Astrocyte (in vitro differentiated cells and primary cell): ENCODE measurements around the gene ZBBX. TPM values are rescaled to one million over a fixed set of nuclear protein-coding genes. Genes with fewer than 3 reads are reported as not detected.

ENCODE experiments used
- DNase-seq: peaks from one replicate; pipeline ENCODE4 v3.0.0-alpha.2; 2010; ENCODE audit warnings: low read depth
- FAIRE-seq: peaks from 2 replicates; lab custom pipeline; 2011; peaks lifted over from hg19 to GRCh38; lab: Jason Lieb, UNC
- H2AFZ ChIP-seq: 2 replicates; pipeline ENCODE4 v1.6.0; 2012; ENCODE audit warnings: low read depth, low read length, inconsistent platforms
- H3K27ac ChIP-seq: 2 replicates; pipeline ENCODE4 v1.5.1; 2011; ENCODE audit warnings: low read depth, low read length, inconsistent platforms
- H3K27me3 ChIP-seq: 2 replicates; pipeline ENCODE4 v1.6.0; 2011; ENCODE audit warnings: low read length, inconsistent platforms; ENCODE audit not compliant: insufficient read depth
- H3K36me3 ChIP-seq: 2 replicates; pipeline ENCODE4 v1.5.1; 2011; ENCODE audit warnings: low read length, inconsistent platforms; ENCODE audit not compliant: insufficient read depth
- H3K4me1 ChIP-seq: 2 replicates; pipeline ENCODE4 v1.5.1; 2011; ENCODE audit warnings: low read length, inconsistent platforms; ENCODE audit not compliant: insufficient read depth
- H3K4me2 ChIP-seq: 2 replicates; pipeline ENCODE4 v1.6.0; 2012; ENCODE audit warnings: low read length, inconsistent platforms
- H3K4me3 ChIP-seq: 2 replicates; pipeline ENCODE4 v1.5.1; 2011; ENCODE audit warnings: low read depth, mild to moderate bottlenecking, low read length, inconsistent platforms; ENCODE audit not compliant: insufficient read depth
- H3K79me2 ChIP-seq: 2 replicates; pipeline ENCODE4 v1.6.0; 2012; ENCODE audit warnings: mild to moderate bottlenecking, low read length, inconsistent platforms; ENCODE audit not compliant: insufficient read depth
- H3K9ac ChIP-seq: 2 replicates; pipeline ENCODE4 v1.6.0; 2012; ENCODE audit warnings: mild to moderate bottlenecking, low read length, inconsistent platforms
- H3K9me3 ChIP-seq: 2 replicates; pipeline ENCODE4 v1.5.1; 2012; ENCODE audit warnings: low read depth, mild to moderate bottlenecking, low read length, inconsistent platforms; ENCODE audit not compliant: insufficient read depth
- H4K20me1 ChIP-seq: 2 replicates; pipeline ENCODE4 v1.6.0; 2012; ENCODE audit warnings: low read length, inconsistent platforms; ENCODE audit not compliant: insufficient read depth
- H3K27ac Mint-ChIP-seq: one replicate; pipeline ENCODE4 v1.8.0; 2021; ENCODE audit warnings: mild to moderate bottlenecking, mixed read lengths; ENCODE audit not compliant: unreplicated experiment
- H3K27me3 Mint-ChIP-seq: one replicate; pipeline ENCODE4 v1.8.0; 2021; ENCODE audit warnings: low read depth, mixed read lengths; ENCODE audit not compliant: unreplicated experiment
- H3K36me3 Mint-ChIP-seq: one replicate; pipeline ENCODE4 v1.8.0; 2021; ENCODE audit warnings: low read depth, mixed read lengths; ENCODE audit not compliant: unreplicated experiment
- H3K4me1 Mint-ChIP-seq: one replicate; pipeline ENCODE4 v1.8.0; 2021; ENCODE audit warnings: low read depth, mixed read lengths; ENCODE audit not compliant: unreplicated experiment
- H3K4me3 Mint-ChIP-seq: one replicate; pipeline ENCODE4 v1.8.0; 2021; ENCODE audit warnings: mild to moderate bottlenecking, moderate library complexity, mixed read lengths; ENCODE audit not compliant: unreplicated experiment
- H3K9me3 Mint-ChIP-seq: one replicate; pipeline ENCODE4 v1.8.0; 2021; ENCODE audit warnings: mild to moderate bottlenecking, mixed read lengths; ENCODE audit not compliant: unreplicated experiment
- EZH2 ChIP-seq: IDR thresholded peaks from 2 replicates; pipeline ENCODE4 v1.6.1; 2012; ENCODE audit warnings: mild to moderate bottlenecking, low read length, inconsistent platforms; ENCODE audit not compliant: insufficient read depth
- total RNA-seq: library from RNA; stranded (reverse); gene quantifications from 2 replicates; pipeline ENCODE4 v1.2.1, GENCODE V29; 2021
- TF ChIP-seq, protein P1 (sequence below): IDR thresholded peaks from 2 replicates; pipeline ENCODE4 v1.5.1; 2011; ENCODE audit warnings: low read depth, mild to moderate bottlenecking, inconsistent platforms, low read length, moderate library complexity; ENCODE audit not compliant: insufficient read depth

The ZBBX gene
- total RNA-seq, 1 donor from 2014 or later = 1.3 TPM

DNA sequence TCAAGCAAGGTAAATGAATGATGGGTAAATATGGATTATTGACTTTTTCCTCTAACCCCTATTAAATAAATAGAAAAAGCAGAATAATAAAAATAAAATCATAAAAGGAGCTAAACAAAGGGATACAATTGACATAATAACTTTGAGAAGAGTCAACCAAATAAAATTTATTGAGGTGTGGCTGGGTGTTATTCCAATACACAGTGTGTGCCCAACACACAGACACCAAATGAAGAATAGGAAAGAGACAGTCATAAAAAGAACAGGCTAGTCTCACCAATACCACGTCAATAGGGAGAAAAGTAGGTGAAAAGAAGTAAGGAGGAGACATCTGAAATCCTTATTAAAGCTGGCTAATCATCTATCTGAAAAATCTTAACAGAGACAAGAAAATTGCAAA, 127.1 kb downstream of the ZBBX start:
- no peaks in the 10 kb centered on the region for H3K27me3 ChIP-seq
- no peak overlapping the region for H3K27ac ChIP-seq
- H3K4me2 ChIP-seq = no peak overlapping the region
- no peaks in the 10 kb centered on the region for H4K20me1 ChIP-seq
- TF ChIP-seq, protein P1, sequence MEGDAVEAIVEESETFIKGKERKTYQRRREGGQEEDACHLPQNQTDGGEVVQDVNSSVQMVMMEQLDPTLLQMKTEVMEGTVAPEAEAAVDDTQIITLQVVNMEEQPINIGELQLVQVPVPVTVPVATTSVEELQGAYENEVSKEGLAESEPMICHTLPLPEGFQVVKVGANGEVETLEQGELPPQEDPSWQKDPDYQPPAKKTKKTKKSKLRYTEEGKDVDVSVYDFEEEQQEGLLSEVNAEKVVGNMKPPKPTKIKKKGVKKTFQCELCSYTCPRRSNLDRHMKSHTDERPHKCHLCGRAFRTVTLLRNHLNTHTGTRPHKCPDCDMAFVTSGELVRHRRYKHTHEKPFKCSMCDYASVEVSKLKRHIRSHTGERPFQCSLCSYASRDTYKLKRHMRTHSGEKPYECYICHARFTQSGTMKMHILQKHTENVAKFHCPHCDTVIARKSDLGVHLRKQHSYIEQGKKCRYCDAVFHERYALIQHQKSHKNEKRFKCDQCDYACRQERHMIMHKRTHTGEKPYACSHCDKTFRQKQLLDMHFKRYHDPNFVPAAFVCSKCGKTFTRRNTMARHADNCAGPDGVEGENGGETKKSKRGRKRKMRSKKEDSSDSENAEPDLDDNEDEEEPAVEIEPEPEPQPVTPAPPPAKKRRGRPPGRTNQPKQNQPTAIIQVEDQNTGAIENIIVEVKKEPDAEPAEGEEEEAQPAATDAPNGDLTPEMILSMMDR = no peak
- no peak for TF ChIP-seq EZH2
- no peaks in the 10 kb centered on the region for H3K36me3 ChIP-seq
- no peaks in the 10 kb centered on the region for H3K9me3 Mint-ChIP-seq
- no peak overlapping the region for H2AFZ ChIP-seq
- no peak overlapping the region for H3K4me3 Mint-ChIP-seq
- FAIRE-seq = no peak
- no peaks in the 10 kb centered on the region for H3K9me3 ChIP-seq
- no peak for DNase-seq
- H3K79me2 ChIP-seq = no peaks in the 10 kb centered on the region
- H3K36me3 Mint-ChIP-seq = no peaks in the 10 kb centered on the region
- no peaks in the 10 kb centered on the region for H3K4me1 ChIP-seq
- H3K4me1 Mint-ChIP-seq = no peaks in the 10 kb centered on the region
- no peak overlapping the region for H3K27ac Mint-ChIP-seq
- H3K9ac ChIP-seq = no peak overlapping the region
- no peak overlapping the region for H3K4me3 ChIP-seq
- no peaks in the 10 kb centered on the region for H3K27me3 Mint-ChIP-seq

DNA sequence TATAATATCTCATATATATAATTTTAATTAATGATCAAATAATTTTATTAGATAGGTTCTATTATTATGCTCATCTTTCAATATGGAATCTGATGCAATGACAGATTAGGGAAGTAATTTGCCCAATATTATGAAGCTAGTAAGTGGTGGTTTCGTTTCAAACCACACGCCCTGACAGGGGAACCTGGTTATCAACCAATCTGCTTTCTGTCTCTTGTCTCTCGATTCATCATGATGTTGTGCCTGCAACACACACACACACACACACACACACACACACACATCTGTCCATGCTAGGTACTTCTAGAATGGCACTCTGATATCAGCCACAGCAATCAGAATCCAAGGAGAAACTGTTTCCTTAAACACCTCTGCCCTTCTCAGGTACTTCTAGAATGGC, 128.4 kb downstream of the ZBBX start:
- Mint-ChIP-seq H3K9me3 (no peaks in the 10 kb centered on the region), H3K36me3 (no peaks in the 10 kb centered on the region), H3K4me1 (no peaks in the 10 kb centered on the region), H3K27me3 (peaks cover 2% of the 10 kb centered on the region), H3K27ac (no peak overlapping the region), H3K4me3 (no peak overlapping the region)
- no peaks in the 10 kb centered on the region for H3K27me3 ChIP-seq
- no peaks in the 10 kb centered on the region for H3K79me2 ChIP-seq
- no peak for DNase-seq
- no peaks in the 10 kb centered on the region for H3K9me3 ChIP-seq
- no peak overlapping the region for H3K4me2 ChIP-seq
- H4K20me1 ChIP-seq = no peaks in the 10 kb centered on the region
- FAIRE-seq = no peak
- H3K9ac ChIP-seq = no peak overlapping the region
- H2AFZ ChIP-seq = no peak overlapping the region
- no peak overlapping the region for H3K4me3 ChIP-seq
- no peaks in the 10 kb centered on the region for H3K4me1 ChIP-seq
- no peaks in the 10 kb centered on the region for H3K36me3 ChIP-seq
- TF ChIP-seq, protein P1 = no peak
- no peak for TF ChIP-seq EZH2
- H3K27ac ChIP-seq = no peak overlapping the region

DNA sequence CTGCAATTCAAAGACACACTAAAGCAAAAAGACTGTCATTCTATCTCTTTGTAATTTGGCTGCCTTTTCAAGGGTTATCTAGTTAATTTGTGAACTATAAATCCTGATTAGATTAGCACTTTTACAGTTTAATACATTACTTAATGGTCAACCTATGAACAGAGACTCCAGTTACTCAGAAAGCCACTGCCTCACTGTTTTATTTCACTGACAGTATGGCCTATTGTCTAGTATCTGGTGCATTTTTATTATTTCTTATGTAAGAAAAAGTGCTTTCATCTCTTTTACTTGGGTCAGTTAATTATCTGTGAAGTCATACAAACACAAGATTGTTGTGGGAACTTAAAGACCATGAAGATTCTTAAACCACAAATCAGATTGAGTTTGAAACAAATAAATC, 133.8 kb downstream of the ZBBX start:
- Mint-ChIP-seq H3K9me3 (no peaks in the 10 kb centered on the region), H3K27ac (no peak overlapping the region), H3K4me3 (no peak overlapping the region), H3K4me1 (no peaks in the 10 kb centered on the region), H3K27me3 (peaks cover 2% of the 10 kb centered on the region), H3K36me3 (no peaks in the 10 kb centered on the region)
- no peak overlapping the region for H3K9ac ChIP-seq
- no peak overlapping the region for H3K4me3 ChIP-seq
- no peak overlapping the region for H2AFZ ChIP-seq
- no peak for DNase-seq
- no peak for TF ChIP-seq EZH2
- TF ChIP-seq, protein P1 = no peak
- no peak for FAIRE-seq
- H3K4me1 ChIP-seq = no peaks in the 10 kb centered on the region
- H3K27ac ChIP-seq = no peak overlapping the region
- H4K20me1 ChIP-seq = no peaks in the 10 kb centered on the region
- H3K36me3 ChIP-seq = no peaks in the 10 kb centered on the region
- no peaks in the 10 kb centered on the region for H3K9me3 ChIP-seq
- no peak overlapping the region for H3K4me2 ChIP-seq
- H3K79me2 ChIP-seq = no peaks in the 10 kb centered on the region
- H3K27me3 ChIP-seq = no peaks in the 10 kb centered on the region
